SK-N-MC (cell line): ENCODE data around the gene SH3D19.

Experiments
- EZH2 ChIP-seq: fragments of 200-600 bp; sonication (generic); IDR thresholded peaks from one replicate; pipeline ENCODE4 v1.6.1; 2017; ENCODE audit warnings: antibody characterized with exemption
- POLR2AphosphoS5 ChIP-seq: IDR thresholded peaks from 2 replicates; pipeline ENCODE4 v1.6.1; 2012; ENCODE audit warnings: mild to moderate bottlenecking, low read depth, low read length, borderline replicate concordance

GRCh38 chr4:151318307-151319006 lies 6.9 kb downstream of the SH3D19 start:
- TF ChIP-seq POLR2AphosphoS5 (no peak), EZH2 (no peak)
